CD1c-positive myeloid dendritic cell (primary cell): ENCODE data around the gene FOXN4.

Source experiments
- DNase-seq: peaks from one replicate; pipeline ENCODE4 v3.0.0-alpha.2; 2016; ENCODE audit errors: extremely low spot score

Gene FOXN4

GRCh38 chr12:109305547-109305946 lies 3.5 kb downstream of the FOXN4 start:
- no peak for DNase-seq

GRCh38 chr12:109304485-109304884 lies 4.6 kb downstream of the FOXN4 start:
- no peak for DNase-seq

- DNase-seq = no peak
These were observed 6.3 kb downstream of the FOXN4 start for GRCh38 chr12:109302770-109303169.

- DNase-seq = no peak
These were observed 6.7 kb downstream of the FOXN4 start for GRCh38 chr12:109302358-109302757.

GRCh38 chr12:109301643-109302168 lies 7.4 kb downstream of the FOXN4 start:
- no peak for DNase-seq

GRCh38 chr12:109299849-109300248 lies 9.2 kb downstream of the FOXN4 start:
- no peak for DNase-seq

GRCh38 chr12:109296431-109296830 lies 12.7 kb downstream of the FOXN4 start:
- DNase-seq = no peak

GRCh38 chr12:109295764-109296425 lies 13.2 kb downstream of the FOXN4 start:
- DNase-seq = no peak

GRCh38 chr12:109294286-109294796 lies 14.7 kb downstream of the FOXN4 start:
- DNase-seq = no peak

GRCh38 chr12:109293106-109293505 lies 16.0 kb downstream of the FOXN4 start:
- no peak for DNase-seq

GRCh38 chr12:109292342-109292711 lies 16.8 kb downstream of the FOXN4 start:
- DNase-seq = no peak

GRCh38 chr12:109291521-109292341 lies 17.4 kb downstream of the FOXN4 start:
- DNase-seq = peak; percentile 2

- DNase-seq = no peak
These were observed 18.0 kb downstream of the FOXN4 start for GRCh38 chr12:109291117-109291516.

GRCh38 chr12:109290061-109290460 lies 19.0 kb downstream of the FOXN4 start:
- DNase-seq = no peak

- DNase-seq = no peak
These were observed 19.5 kb downstream of the FOXN4 start for GRCh38 chr12:109289551-109289950.

- DNase-seq = no peak
These were observed 20.1 kb downstream of the FOXN4 start for GRCh38 chr12:109289004-109289403.

- no peak for DNase-seq
These were observed 20.5 kb downstream of the FOXN4 start for GRCh38 chr12:109288571-109288970.

- no peak for DNase-seq
These were observed 21.1 kb downstream of the FOXN4 start for GRCh38 chr12:109287811-109288469.

GRCh38 chr12:109287181-109287580 lies 21.9 kb downstream of the FOXN4 start:
- DNase-seq = no peak

- no peak for DNase-seq
These were observed 22.4 kb downstream of the FOXN4 start for GRCh38 chr12:109286652-109287051.

GRCh38 chr12:109286252-109286651 lies 22.8 kb downstream of the FOXN4 start:
- no peak for DNase-seq

- no peak for DNase-seq
These were observed 24.7 kb downstream of the FOXN4 start for GRCh38 chr12:109284392-109284791.
